BLaER1 (cell line): ENCODE results near the gene TOX3.

Source experiments
- H3K27ac ChIP-seq: shearing (Covaris generic); formaldehyde crosslinking; 2 replicates; pipeline ENCODE4 v1.8.1; 2022
- H3K27me3 ChIP-seq: shearing (Covaris generic); formaldehyde crosslinking; 2 replicates; pipeline ENCODE4 v1.8.1; 2022
- H3K36me3 ChIP-seq: shearing (Covaris generic); formaldehyde crosslinking; 2 replicates; pipeline ENCODE4 v1.8.1; 2022
- H3K4me1 ChIP-seq: shearing (Covaris generic); formaldehyde crosslinking; 2 replicates; pipeline ENCODE4 v1.8.1; 2022
- H3K4me2 ChIP-seq: shearing (Covaris generic); formaldehyde crosslinking; 2 replicates; pipeline ENCODE4 v1.8.1; 2022
- H3K4me3 ChIP-seq: shearing (Covaris generic); formaldehyde crosslinking; 2 replicates; pipeline ENCODE4 v1.8.1; 2022
- H3K9ac ChIP-seq: shearing (Covaris generic); formaldehyde crosslinking; 2 replicates; pipeline ENCODE4 v1.8.1; 2022
- H3K9me3 ChIP-seq: shearing (Covaris generic); formaldehyde crosslinking; 2 replicates; pipeline ENCODE4 v1.8.1; 2022
- H4K20me1 ChIP-seq: shearing (Covaris generic); formaldehyde crosslinking; 2 replicates; pipeline ENCODE4 v1.8.1; 2022
- Cebpa-rat ChIP-seq: shearing (Covaris generic); IDR thresholded peaks from 2 replicates; pipeline ENCODE4 v1.8.1; 2022

Gene TOX3

GRCh38 chr16:52496051-52496876, 50.7 kb downstream of the TOX3 start:
- no peak overlapping the region for H3K4me2 ChIP-seq
- no peak overlapping the region for H3K27ac ChIP-seq
- no peaks in the 10 kb centered on the region for H3K9me3 ChIP-seq
- H3K36me3 ChIP-seq: no peaks in the 10 kb centered on the region
- H3K27me3 ChIP-seq: no peaks in the 10 kb centered on the region
- H3K9ac ChIP-seq: no peak overlapping the region
- 0 out of 2 replicates have a peak, but pooled peaks cover 5% of the 10 kb centered on the region for H3K4me1 ChIP-seq
- TF ChIP-seq Cebpa-rat: no peak
- H4K20me1 ChIP-seq: no peaks in the 10 kb centered on the region
- no peak overlapping the region for H3K4me3 ChIP-seq

DNA sequence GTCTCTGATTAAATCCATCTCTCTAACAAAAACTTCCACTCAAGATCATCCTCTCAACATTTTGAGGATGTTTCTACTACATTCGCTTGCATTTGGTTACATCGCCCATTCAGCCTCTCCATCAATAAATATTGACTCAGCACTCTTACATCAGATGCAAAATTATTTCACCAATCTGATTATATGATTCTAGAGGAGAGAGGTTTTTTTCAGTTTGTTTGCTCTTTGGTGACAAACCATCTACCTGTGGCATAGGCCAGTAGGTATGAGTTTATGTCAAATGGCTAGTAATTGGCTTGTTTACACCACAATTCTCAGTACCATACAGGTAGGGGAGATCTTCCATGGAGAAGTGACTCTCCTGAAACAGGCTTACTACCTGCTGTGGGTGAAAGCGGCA, 52.3 kb downstream of the TOX3 start:
- no peak for TF ChIP-seq Cebpa-rat
- 0 out of 2 replicates have a peak, but pooled peaks cover 5% of the 10 kb centered on the region for H3K4me1 ChIP-seq
- no peak overlapping the region for H3K4me2 ChIP-seq
- H3K36me3 ChIP-seq: no peaks in the 10 kb centered on the region
- no peak overlapping the region for H3K9ac ChIP-seq
- no peak overlapping the region for H3K4me3 ChIP-seq
- no peaks in the 10 kb centered on the region for H4K20me1 ChIP-seq
- no peaks in the 10 kb centered on the region; the same call in 1 of the 2 replicates for H3K9me3 ChIP-seq
- H3K27ac ChIP-seq: no peak overlapping the region
- H3K27me3 ChIP-seq: no peaks in the 10 kb centered on the region

DNA sequence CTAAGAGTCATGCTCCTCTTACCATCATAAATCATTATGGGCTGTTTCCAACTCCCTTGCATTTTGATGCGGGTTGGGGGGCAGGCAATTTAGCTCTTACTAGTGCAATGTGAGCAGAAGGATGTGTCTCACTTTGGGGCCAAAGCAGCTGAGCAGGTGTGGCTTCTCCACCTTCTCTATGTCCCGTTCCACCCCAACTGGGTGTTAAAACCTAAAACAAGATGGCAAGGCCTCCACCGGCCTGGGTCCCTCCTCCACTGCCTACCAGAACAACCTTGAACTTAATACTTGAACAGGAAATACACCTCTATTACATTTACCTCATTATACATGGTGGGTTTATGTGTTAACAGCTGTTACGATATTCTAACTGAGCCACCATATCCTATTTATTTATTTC, 52.8 kb downstream of the TOX3 start:
- H3K36me3 ChIP-seq: no peaks in the 10 kb centered on the region

GRCh38 chr16:52492789-52493357, 54.1 kb downstream of the TOX3 start:
- Histone ChIP-seq H3K4me1 (no peaks in the 10 kb centered on the region), H3K9me3 (no peaks in the 10 kb centered on the region; the same call in 1 of the 2 replicates), H3K36me3 (no peaks in the 10 kb centered on the region), H3K4me3 (no peak overlapping the region), H3K27me3 (no peaks in the 10 kb centered on the region), H3K9ac (no peak overlapping the region), H4K20me1 (no peaks in the 10 kb centered on the region), H3K4me2 (no peak overlapping the region), H3K27ac (no peak overlapping the region)
- TF ChIP-seq Cebpa-rat: no peak

More for the DNA sequence above, 52.8 kb downstream of the TOX3 start:
- H3K4me2 ChIP-seq: no peak overlapping the region
- H3K4me3 ChIP-seq: no peak overlapping the region
- no peaks in the 10 kb centered on the region for H4K20me1 ChIP-seq
- 0 out of 2 replicates have a peak, but pooled peaks cover 5% of the 10 kb centered on the region for H3K4me1 ChIP-seq
- H3K9ac ChIP-seq: no peak overlapping the region
- H3K27ac ChIP-seq: no peak overlapping the region
- TF ChIP-seq Cebpa-rat: no peak
- H3K27me3 ChIP-seq: no peaks in the 10 kb centered on the region
- no peaks in the 10 kb centered on the region; the same call in 1 of the 2 replicates for H3K9me3 ChIP-seq

DNA sequence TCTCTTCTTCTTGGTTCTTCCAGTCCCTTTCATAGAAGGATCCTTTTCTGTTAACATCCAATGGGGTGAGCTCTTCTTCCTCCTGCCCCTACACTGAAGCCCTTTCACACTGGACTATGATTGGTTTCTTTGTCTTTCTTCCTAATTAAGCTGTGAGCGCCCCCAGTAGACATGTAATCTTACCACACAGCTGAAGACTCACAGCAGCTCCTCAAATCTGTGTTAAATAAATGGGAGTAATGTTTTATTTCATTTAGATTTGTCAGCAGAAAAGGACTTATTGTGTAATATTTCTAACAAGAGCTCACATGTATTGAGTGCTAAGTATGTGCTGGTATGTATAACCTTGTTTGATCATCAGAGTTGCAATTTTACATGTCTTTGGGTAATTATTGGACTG, 55.7 kb downstream of the TOX3 start:
- Histone ChIP-seq H3K4me2 (no peak overlapping the region), H3K9ac (no peak overlapping the region), H3K9me3 (no peaks in the 10 kb centered on the region; the same call in 1 of the 2 replicates), H3K4me1 (no peaks in the 10 kb centered on the region), H3K4me3 (no peak overlapping the region), H3K27me3 (no peaks in the 10 kb centered on the region), H4K20me1 (no peaks in the 10 kb centered on the region), H3K27ac (no peak overlapping the region), H3K36me3 (no peaks in the 10 kb centered on the region)
- TF ChIP-seq Cebpa-rat: no peak

GRCh38 chr16:52489894-52490293, 57.0 kb downstream of the TOX3 start:
- Histone ChIP-seq H3K4me1 (no peaks in the 10 kb centered on the region), H3K36me3 (no peaks in the 10 kb centered on the region), H3K4me3 (no peak overlapping the region), H4K20me1 (no peaks in the 10 kb centered on the region), H3K27me3 (no peaks in the 10 kb centered on the region), H3K9ac (no peak overlapping the region), H3K9me3 (no peaks in the 10 kb centered on the region; the same call in 1 of the 2 replicates), H3K27ac (no peak overlapping the region), H3K4me2 (no peak overlapping the region)
- TF ChIP-seq Cebpa-rat: no peak

DNA sequence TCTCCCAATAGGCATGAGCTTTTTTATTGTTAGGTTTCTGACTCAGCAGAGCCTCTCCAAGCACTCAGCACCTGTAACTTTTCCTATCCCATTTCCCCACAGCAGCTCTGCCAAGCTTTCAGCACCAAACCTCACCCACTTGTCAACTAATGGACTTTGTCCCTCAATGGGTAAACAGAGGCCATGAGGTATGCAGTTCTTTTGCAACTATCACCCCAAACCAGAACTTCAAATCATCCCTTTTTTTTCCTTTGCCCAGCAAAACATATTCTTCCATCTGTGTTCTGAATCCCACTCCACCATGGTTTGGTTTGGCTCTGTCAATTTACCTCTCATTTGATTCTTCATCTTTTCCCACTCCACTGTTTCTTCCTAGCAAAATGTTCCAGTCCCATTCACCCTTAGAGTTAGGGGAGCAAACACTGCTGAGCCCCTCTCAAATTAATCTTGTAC, 58.1 kb downstream of the TOX3 start:
- H3K4me3 ChIP-seq: no peak overlapping the region
- H3K9me3 ChIP-seq: no peaks in the 10 kb centered on the region; the same call in 1 of the 2 replicates
- TF ChIP-seq Cebpa-rat: no peak
- no peak overlapping the region for H3K9ac ChIP-seq
- no peak overlapping the region for H3K27ac ChIP-seq
- H3K36me3 ChIP-seq: no peaks in the 10 kb centered on the region
- H3K4me2 ChIP-seq: no peak overlapping the region
- no peaks in the 10 kb centered on the region for H3K27me3 ChIP-seq
- H3K4me1 ChIP-seq: no peaks in the 10 kb centered on the region
- no peaks in the 10 kb centered on the region for H4K20me1 ChIP-seq

DNA sequence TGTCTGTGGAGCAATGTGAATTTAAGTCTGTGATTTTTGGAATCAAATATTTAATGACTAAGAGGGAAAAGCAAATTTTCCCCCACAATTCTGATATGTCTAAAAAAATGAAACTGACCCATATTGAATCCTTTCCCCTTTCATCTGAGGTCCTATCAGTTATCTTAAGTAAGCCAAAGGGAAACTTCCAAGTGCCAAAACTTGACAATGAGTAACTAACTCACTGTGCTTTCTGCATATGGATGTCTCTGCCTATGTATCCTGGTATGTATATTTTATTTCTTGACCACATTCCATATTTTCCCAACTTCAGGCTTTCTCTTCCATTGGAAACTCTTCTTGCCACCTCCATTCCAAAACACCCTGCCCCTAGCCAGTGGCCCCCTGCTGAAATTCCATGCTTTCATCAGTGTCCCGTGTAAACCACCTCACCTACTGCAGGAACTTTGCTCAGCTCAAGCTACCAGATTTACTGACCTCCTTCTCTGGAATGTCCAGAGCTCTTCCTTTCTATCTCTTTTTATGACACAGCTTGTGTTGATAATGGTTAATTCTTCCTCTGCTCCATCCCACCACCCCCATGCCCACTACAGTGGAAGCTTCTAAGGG, 59.0 kb downstream of the TOX3 start:
- Histone ChIP-seq H3K27ac (no peak overlapping the region), H4K20me1 (no peaks in the 10 kb centered on the region), H3K4me3 (no peak overlapping the region), H3K9ac (no peak overlapping the region), H3K36me3 (no peaks in the 10 kb centered on the region), H3K4me2 (no peak overlapping the region), H3K27me3 (no peaks in the 10 kb centered on the region), H3K4me1 (no peaks in the 10 kb centered on the region), H3K9me3 (no peaks in the 10 kb centered on the region; the same call in 1 of the 2 replicates)
- no peak for TF ChIP-seq Cebpa-rat

- no peaks in the 10 kb centered on the region for H4K20me1 ChIP-seq
- no peaks in the 10 kb centered on the region for H3K9me3 ChIP-seq
- no peak overlapping the region for H3K9ac ChIP-seq
- TF ChIP-seq Cebpa-rat: no peak
- no peak overlapping the region for H3K4me2 ChIP-seq
- no peak overlapping the region for H3K4me3 ChIP-seq
- H3K27me3 ChIP-seq: no peaks in the 10 kb centered on the region
- H3K27ac ChIP-seq: no peak overlapping the region
- H3K4me1 ChIP-seq: no peaks in the 10 kb centered on the region
- no peaks in the 10 kb centered on the region for H3K36me3 ChIP-seq
Measured at GRCh38 chr16:52480237-52480636, 66.7 kb downstream of the TOX3 start.

- no peaks in the 10 kb centered on the region for H3K36me3 ChIP-seq
- H3K27ac ChIP-seq: no peak overlapping the region
- H3K9ac ChIP-seq: no peak overlapping the region
- TF ChIP-seq Cebpa-rat: no peak
- no peak overlapping the region for H3K4me2 ChIP-seq
- no peak overlapping the region for H3K4me3 ChIP-seq
- H3K9me3 ChIP-seq: no peaks in the 10 kb centered on the region
- no peaks in the 10 kb centered on the region for H4K20me1 ChIP-seq
- H3K4me1 ChIP-seq: no peaks in the 10 kb centered on the region
- H3K27me3 ChIP-seq: no peaks in the 10 kb centered on the region
Measured at GRCh38 chr16:52476111-52476510, 70.8 kb downstream of the TOX3 start.
